Astrocyte (in vitro differentiated cells and primary cell): ENCODE data around the gene TTC33. TPM values are rescaled to one million over a fixed set of nuclear protein-coding genes. Genes with fewer than 3 reads are reported as not detected.
"Not testable (repeated sequence)": the region's sequence is repeated elsewhere in the genome, so short reads cannot be mapped to it uniquely, and the experiment has no call there.

ENCODE experiments used
- DNase-seq: peaks from one replicate; pipeline ENCODE4 v3.0.0-alpha.2; 2010; ENCODE audit warnings: low read depth
- FAIRE-seq: peaks from 2 replicates; lab custom pipeline; 2011; peaks lifted over from hg19 to GRCh38; lab: Jason Lieb, UNC
- H2AFZ ChIP-seq: 2 replicates; pipeline ENCODE4 v1.6.0; 2012; ENCODE audit warnings: low read depth, low read length, inconsistent platforms
- H3K27ac ChIP-seq: 2 replicates; pipeline ENCODE4 v1.5.1; 2011; ENCODE audit warnings: low read depth, low read length, inconsistent platforms
- H3K27me3 ChIP-seq: 2 replicates; pipeline ENCODE4 v1.6.0; 2011; ENCODE audit warnings: low read length, inconsistent platforms; ENCODE audit not compliant: insufficient read depth
- H3K36me3 ChIP-seq: 2 replicates; pipeline ENCODE4 v1.5.1; 2011; ENCODE audit warnings: low read length, inconsistent platforms; ENCODE audit not compliant: insufficient read depth
- H3K4me1 ChIP-seq: 2 replicates; pipeline ENCODE4 v1.5.1; 2011; ENCODE audit warnings: low read length, inconsistent platforms; ENCODE audit not compliant: insufficient read depth
- H3K4me2 ChIP-seq: 2 replicates; pipeline ENCODE4 v1.6.0; 2012; ENCODE audit warnings: low read length, inconsistent platforms
- H3K4me3 ChIP-seq: 2 replicates; pipeline ENCODE4 v1.5.1; 2011; ENCODE audit warnings: low read depth, mild to moderate bottlenecking, low read length, inconsistent platforms; ENCODE audit not compliant: insufficient read depth
- H3K79me2 ChIP-seq: 2 replicates; pipeline ENCODE4 v1.6.0; 2012; ENCODE audit warnings: mild to moderate bottlenecking, low read length, inconsistent platforms; ENCODE audit not compliant: insufficient read depth
- H3K9ac ChIP-seq: 2 replicates; pipeline ENCODE4 v1.6.0; 2012; ENCODE audit warnings: mild to moderate bottlenecking, low read length, inconsistent platforms
- H3K9me3 ChIP-seq: 2 replicates; pipeline ENCODE4 v1.5.1; 2012; ENCODE audit warnings: low read depth, mild to moderate bottlenecking, low read length, inconsistent platforms; ENCODE audit not compliant: insufficient read depth
- H4K20me1 ChIP-seq: 2 replicates; pipeline ENCODE4 v1.6.0; 2012; ENCODE audit warnings: low read length, inconsistent platforms; ENCODE audit not compliant: insufficient read depth
- H3K27ac Mint-ChIP-seq: one replicate; pipeline ENCODE4 v1.8.0; 2021; ENCODE audit warnings: mild to moderate bottlenecking, mixed read lengths; ENCODE audit not compliant: unreplicated experiment
- H3K27me3 Mint-ChIP-seq: one replicate; pipeline ENCODE4 v1.8.0; 2021; ENCODE audit warnings: low read depth, mixed read lengths; ENCODE audit not compliant: unreplicated experiment
- H3K36me3 Mint-ChIP-seq: one replicate; pipeline ENCODE4 v1.8.0; 2021; ENCODE audit warnings: low read depth, mixed read lengths; ENCODE audit not compliant: unreplicated experiment
- H3K4me1 Mint-ChIP-seq: one replicate; pipeline ENCODE4 v1.8.0; 2021; ENCODE audit warnings: low read depth, mixed read lengths; ENCODE audit not compliant: unreplicated experiment
- H3K4me3 Mint-ChIP-seq: one replicate; pipeline ENCODE4 v1.8.0; 2021; ENCODE audit warnings: mild to moderate bottlenecking, moderate library complexity, mixed read lengths; ENCODE audit not compliant: unreplicated experiment
- H3K9me3 Mint-ChIP-seq: one replicate; pipeline ENCODE4 v1.8.0; 2021; ENCODE audit warnings: mild to moderate bottlenecking, mixed read lengths; ENCODE audit not compliant: unreplicated experiment
- EZH2 ChIP-seq: IDR thresholded peaks from 2 replicates; pipeline ENCODE4 v1.6.1; 2012; ENCODE audit warnings: mild to moderate bottlenecking, low read length, inconsistent platforms; ENCODE audit not compliant: insufficient read depth
- total RNA-seq: library from RNA; stranded (reverse); gene quantifications from 2 replicates; pipeline ENCODE4 v1.2.1, GENCODE V29; 2021
- TF ChIP-seq, protein P1 (sequence below): IDR thresholded peaks from 2 replicates; pipeline ENCODE4 v1.5.1; 2011; ENCODE audit warnings: low read depth, mild to moderate bottlenecking, inconsistent platforms, low read length, moderate library complexity; ENCODE audit not compliant: insufficient read depth

Gene TTC33
- total RNA-seq, 1 donor from 2014 or later: 13.3 TPM

DNA sequence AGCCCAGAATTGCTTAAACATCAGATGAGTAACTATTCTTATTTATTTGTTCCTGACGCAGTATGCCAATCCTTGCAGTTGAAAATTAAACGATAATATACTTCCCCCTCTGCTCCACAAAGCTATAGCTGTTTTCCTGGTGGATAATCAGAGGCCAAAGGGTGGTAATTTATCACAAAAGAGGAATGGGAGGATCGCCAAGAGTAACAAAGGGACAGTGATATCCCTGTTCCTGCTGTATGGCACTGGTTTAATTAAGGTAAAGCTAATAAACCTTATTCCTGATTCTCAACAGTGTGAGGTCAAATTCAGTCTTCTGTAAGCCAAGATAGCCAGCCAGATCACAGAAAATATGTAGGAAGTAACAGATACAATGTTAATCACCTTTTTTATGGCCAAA is 109.5 kb downstream of the TTC33 start:
- H3K36me3 Mint-ChIP-seq: no peaks in the 10 kb centered on the region
- no peak for TF ChIP-seq EZH2
- TF ChIP-seq, protein P1, sequence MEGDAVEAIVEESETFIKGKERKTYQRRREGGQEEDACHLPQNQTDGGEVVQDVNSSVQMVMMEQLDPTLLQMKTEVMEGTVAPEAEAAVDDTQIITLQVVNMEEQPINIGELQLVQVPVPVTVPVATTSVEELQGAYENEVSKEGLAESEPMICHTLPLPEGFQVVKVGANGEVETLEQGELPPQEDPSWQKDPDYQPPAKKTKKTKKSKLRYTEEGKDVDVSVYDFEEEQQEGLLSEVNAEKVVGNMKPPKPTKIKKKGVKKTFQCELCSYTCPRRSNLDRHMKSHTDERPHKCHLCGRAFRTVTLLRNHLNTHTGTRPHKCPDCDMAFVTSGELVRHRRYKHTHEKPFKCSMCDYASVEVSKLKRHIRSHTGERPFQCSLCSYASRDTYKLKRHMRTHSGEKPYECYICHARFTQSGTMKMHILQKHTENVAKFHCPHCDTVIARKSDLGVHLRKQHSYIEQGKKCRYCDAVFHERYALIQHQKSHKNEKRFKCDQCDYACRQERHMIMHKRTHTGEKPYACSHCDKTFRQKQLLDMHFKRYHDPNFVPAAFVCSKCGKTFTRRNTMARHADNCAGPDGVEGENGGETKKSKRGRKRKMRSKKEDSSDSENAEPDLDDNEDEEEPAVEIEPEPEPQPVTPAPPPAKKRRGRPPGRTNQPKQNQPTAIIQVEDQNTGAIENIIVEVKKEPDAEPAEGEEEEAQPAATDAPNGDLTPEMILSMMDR: no peak
- Histone ChIP-seq H3K27me3 (no peaks in the 10 kb centered on the region), H3K4me2 (no peak overlapping the region), H3K27ac (no peak overlapping the region), H4K20me1 (no peaks in the 10 kb centered on the region), H3K4me3 (no peak overlapping the region), H3K4me1 (no peaks in the 10 kb centered on the region), H3K9ac (no peak overlapping the region), H2AFZ (no peak overlapping the region), H3K36me3 (no peaks in the 10 kb centered on the region), H3K9me3 (no peaks in the 10 kb centered on the region), H3K79me2 (no peaks in the 10 kb centered on the region)
- no peaks in the 10 kb centered on the region for H3K27me3 Mint-ChIP-seq
- peaks cover 5% of the 10 kb centered on the region for H3K9me3 Mint-ChIP-seq
- H3K4me3 Mint-ChIP-seq: no peak overlapping the region
- peaks cover under 1% of the 10 kb centered on the region for H3K4me1 Mint-ChIP-seq
- DNase-seq (no peak), FAIRE-seq (no peak)
- H3K27ac Mint-ChIP-seq: no peak overlapping the region

- H3K79me2 ChIP-seq, H3K36me3 ChIP-seq, H3K27me3 ChIP-seq, H3K4me1 Mint-ChIP-seq, H3K36me3 Mint-ChIP-seq, H4K20me1 ChIP-seq, H3K9me3 ChIP-seq, H3K4me3 ChIP-seq, H3K4me3 Mint-ChIP-seq, H3K27ac Mint-ChIP-seq, FAIRE-seq, H3K4me2 ChIP-seq, H2AFZ ChIP-seq, H3K4me1 ChIP-seq, DNase-seq, H3K27me3 Mint-ChIP-seq, H3K27ac ChIP-seq, H3K9ac ChIP-seq: not testable (repeated sequence)
- peaks cover 30% of the 10 kb centered on the region for H3K9me3 Mint-ChIP-seq
Observed at GRCh38 chr5:40639531-40639930, 116.2 kb downstream of the TTC33 start.

DNA sequence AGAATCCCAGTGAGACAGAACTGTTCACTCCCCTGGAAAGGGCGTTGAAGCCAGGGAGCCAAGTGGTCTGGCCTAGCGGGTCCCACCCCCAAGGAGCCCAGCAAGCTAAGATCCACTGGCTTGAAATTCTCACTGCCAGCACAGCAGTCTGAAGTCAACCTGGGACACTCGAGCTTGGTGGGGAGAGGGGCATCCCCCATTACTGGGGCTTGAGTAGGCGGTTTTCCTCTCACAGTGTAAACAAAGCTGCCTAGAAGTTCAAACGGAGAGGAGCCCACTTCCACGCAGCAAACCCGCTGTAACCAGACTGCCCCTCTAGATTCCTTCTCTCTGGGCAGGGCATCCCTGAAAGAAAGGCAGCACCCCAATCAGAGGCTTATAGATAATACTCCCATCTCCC is 121.2 kb downstream of the TTC33 start:
- H3K4me3 Mint-ChIP-seq: no peak overlapping the region
- Histone ChIP-seq H3K36me3 (no peaks in the 10 kb centered on the region), H3K4me2 (no peak overlapping the region), H3K27ac (no peak overlapping the region), H3K79me2 (no peaks in the 10 kb centered on the region), H3K9me3 (no peaks in the 10 kb centered on the region), H3K4me1 (no peaks in the 10 kb centered on the region), H3K9ac (no peak overlapping the region), H3K27me3 (no peaks in the 10 kb centered on the region), H4K20me1 (no peaks in the 10 kb centered on the region), H2AFZ (no peak overlapping the region), H3K4me3 (no peak overlapping the region)
- DNase-seq: no peak
- no peak overlapping the region for H3K27ac Mint-ChIP-seq
- peaks cover 3% of the 10 kb centered on the region for H3K36me3 Mint-ChIP-seq
- peaks cover 25% of the 10 kb centered on the region for H3K9me3 Mint-ChIP-seq
- TF ChIP-seq, protein P1: no peak
- TF ChIP-seq EZH2: no peak
- H3K27me3 Mint-ChIP-seq: peaks cover 5% of the 10 kb centered on the region
- no peak for FAIRE-seq
- no peaks in the 10 kb centered on the region for H3K4me1 Mint-ChIP-seq
